GM19035 (cell line): ENCODE measurements around the gene SERPINA1.

Source experiments
- ATAC-seq: cut with Tn5 transposase; IDR thresholded peaks from one replicate; pipeline ENCODE4 v1.9.1; 2021; ENCODE audit not compliant: unreplicated experiment

The SERPINA1 gene

GRCh38 chr14:94398182-94398479 is 9.7 kb upstream of the SERPINA1 start:
- no peak for ATAC-seq

GRCh38 chr14:94397289-94398181 is 9.1 kb upstream of the SERPINA1 start:
- no peak for ATAC-seq

GRCh38 chr14:94396628-94397225 is 8.3 kb upstream of the SERPINA1 start:
- no peak for ATAC-seq

GRCh38 chr14:94395888-94396574 is 7.6 kb upstream of the SERPINA1 start:
- no peak for ATAC-seq

- ATAC-seq: no peak
These were observed 7.0 kb upstream of the SERPINA1 start for GRCh38 chr14:94395282-94395887.

GRCh38 chr14:94394581-94395207 is 6.3 kb upstream of the SERPINA1 start:
- no peak for ATAC-seq

GRCh38 chr14:94394025-94394493 is 5.7 kb upstream of the SERPINA1 start:
- no peak for ATAC-seq

- no peak for ATAC-seq
These were observed 5.1 kb upstream of the SERPINA1 start for GRCh38 chr14:94393474-94393873.

- no peak for ATAC-seq
These were observed 4.1 kb upstream of the SERPINA1 start for GRCh38 chr14:94392510-94392935.

GRCh38 chr14:94391281-94391975 is 3.0 kb upstream of the SERPINA1 start:
- no peak for ATAC-seq

- no peak for ATAC-seq
These were observed 2.1 kb upstream of the SERPINA1 start for GRCh38 chr14:94390372-94391086.

GRCh38 chr14:94389731-94390371 is 1.4 kb upstream of the SERPINA1 start:
- ATAC-seq: no peak

GRCh38 chr14:94389104-94389469 is 685 bp upstream of the SERPINA1 start:
- ATAC-seq: no peak

GRCh38 chr14:94388027-94388383 is 397 bp downstream of the SERPINA1 start:
- no peak for ATAC-seq

GRCh38 chr14:94387051-94388026 is 1.1 kb downstream of the SERPINA1 start:
- no peak for ATAC-seq

- no peak for ATAC-seq
These were observed 2.0 kb downstream of the SERPINA1 start for GRCh38 chr14:94386085-94387031.

GRCh38 chr14:94385553-94386057 is 2.8 kb downstream of the SERPINA1 start:
- ATAC-seq: no peak
